HG03558 (cell line): ENCODE results near the gene PORCN.
"Not testable (repeated sequence)": the region's sequence is repeated elsewhere in the genome, so short reads cannot be mapped to it uniquely, and the experiment has no call there.

Source experiments
- ATAC-seq: cut with Tn5 transposase; IDR thresholded peaks from one replicate; pipeline ENCODE4 v1.9.1; 2021; ENCODE audit warnings: moderate number of reproducible peaks; ENCODE audit not compliant: unreplicated experiment; ENCODE audit errors: extremely low read depth

PORCN gene

DNA sequence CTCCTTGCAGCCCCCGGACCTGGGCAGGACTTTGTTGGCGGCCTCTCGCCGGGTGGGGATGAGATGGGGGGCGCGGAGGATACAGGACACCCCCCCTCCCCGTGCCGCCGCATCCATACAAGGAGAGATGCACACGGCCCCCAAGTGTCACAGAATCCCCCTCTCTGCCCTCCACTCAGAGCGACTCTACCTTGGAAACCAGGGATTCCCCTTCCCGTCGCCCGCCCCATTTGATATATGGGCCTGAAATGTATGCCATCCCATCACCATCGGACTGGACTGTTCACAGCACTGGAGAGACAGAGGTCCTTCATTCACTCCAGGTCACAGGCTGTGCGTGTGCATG, 426 bp downstream of the PORCN start:
- no peak for ATAC-seq

DNA sequence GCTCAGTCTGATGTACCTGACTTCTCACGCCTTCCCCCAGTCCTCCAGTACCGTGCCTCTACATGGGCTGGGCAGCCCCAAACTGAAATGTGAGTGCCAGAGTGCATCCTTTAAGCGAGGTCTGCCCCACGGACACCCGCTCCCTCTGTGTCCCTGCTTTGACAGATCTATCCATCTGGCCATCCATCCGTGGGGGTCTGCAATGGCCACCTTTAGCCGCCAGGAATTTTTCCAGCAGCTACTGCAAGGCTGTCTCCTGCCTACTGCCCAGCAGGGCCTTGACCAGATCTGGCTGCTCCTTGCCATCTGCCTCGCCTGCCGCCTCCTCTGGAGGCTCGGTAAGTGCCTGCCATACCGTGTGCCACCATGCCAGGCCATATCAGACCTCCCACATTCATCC, 827 bp downstream of the PORCN start:
- ATAC-seq, result no peak

GRCh38 chrX:48511560-48511959, 2.8 kb downstream of the PORCN start:
- no peak for ATAC-seq

- no peak for ATAC-seq
These were observed 3.7 kb downstream of the PORCN start for GRCh38 chrX:48512371-48512935.

- no peak for ATAC-seq
These were observed 4.9 kb downstream of the PORCN start for GRCh38 chrX:48513670-48514069.

GRCh38 chrX:48514126-48514806, 5.5 kb downstream of the PORCN start:
- ATAC-seq, result no peak

- no peak for ATAC-seq
These were observed 6.2 kb downstream of the PORCN start for GRCh38 chrX:48514868-48515460.

- ATAC-seq, result no peak
These were observed 7.0 kb downstream of the PORCN start for GRCh38 chrX:48515842-48516241.

DNA sequence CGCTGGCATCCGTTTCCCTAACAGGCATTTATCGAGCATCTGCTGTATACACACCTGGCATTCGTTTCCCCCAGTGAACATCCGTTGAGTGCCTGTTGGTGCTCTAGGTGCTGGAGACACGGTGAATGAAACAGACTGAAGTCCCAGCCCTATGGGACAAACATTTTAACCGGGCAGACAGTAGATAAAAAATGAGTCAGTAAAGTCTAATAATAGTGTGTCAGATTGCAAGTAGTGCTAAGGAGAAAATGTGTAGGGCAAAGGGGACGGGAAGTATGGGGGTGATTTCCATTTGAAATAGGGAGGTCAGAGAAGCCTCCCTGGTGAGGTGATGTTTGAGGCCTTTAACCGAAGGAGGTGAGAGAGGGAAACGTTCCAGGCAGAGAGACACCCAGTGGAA, 7.5 kb downstream of the PORCN start:
- ATAC-seq, result no peak

- ATAC-seq, result no peak
These were observed 8.2 kb downstream of the PORCN start for GRCh38 chrX:48516987-48517386.

DNA sequence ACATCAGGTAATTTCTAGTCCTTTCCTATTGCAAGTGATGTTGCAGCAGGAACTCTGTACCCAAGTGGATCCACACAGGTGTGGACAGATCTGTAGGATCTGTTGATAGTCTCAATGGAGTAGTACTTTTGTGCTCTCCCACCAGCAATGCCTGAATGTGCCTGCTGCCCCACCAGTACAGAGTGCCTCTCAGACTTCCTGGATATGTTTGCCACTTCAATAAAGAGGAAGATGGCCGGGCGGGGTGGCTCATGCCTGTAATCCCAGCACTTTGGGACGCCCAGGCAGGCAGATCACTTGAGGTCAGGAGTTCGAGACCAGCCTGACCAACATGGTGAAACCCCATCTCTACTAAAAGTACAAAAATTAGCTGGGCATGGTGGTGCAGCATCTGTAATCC, 10.7 kb downstream of the PORCN start:
- ATAC-seq, result not testable (repeated sequence)

GRCh38 chrX:48520455-48520854, 11.7 kb downstream of the PORCN start:
- no peak for ATAC-seq

DNA sequence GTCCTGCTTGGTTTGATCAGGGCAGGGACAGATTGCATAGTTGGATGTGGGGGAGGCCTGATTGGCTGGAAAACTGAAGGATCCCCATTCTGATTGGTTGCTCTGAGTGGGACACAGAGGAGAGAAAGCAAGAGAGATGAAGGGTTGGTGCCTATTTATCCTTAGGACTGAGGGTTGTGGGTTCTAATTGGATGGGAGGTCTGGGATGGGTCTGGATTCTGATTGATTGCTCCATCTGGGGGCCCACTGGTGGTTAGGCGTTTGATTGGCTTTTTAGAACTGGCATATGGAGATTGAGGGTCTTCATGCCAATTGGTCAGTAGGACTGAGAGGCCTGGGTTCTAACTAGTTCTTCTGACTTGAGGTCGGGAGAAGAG, 12.2 kb downstream of the PORCN start:
- ATAC-seq, result no peak

GRCh38 chrX:48521353-48522243, 12.8 kb downstream of the PORCN start, which contains the start of gene EBP:
Gene EBP, plus strand, starts transcription at chrX:48521808. Its CDS starts 1,964 bp downstream, at chrX:48523772.
- ATAC-seq, result peak; percentile 91

GRCh38 chrX:48522291-48522690, 13.5 kb downstream of the PORCN start:
- no peak for ATAC-seq

DNA sequence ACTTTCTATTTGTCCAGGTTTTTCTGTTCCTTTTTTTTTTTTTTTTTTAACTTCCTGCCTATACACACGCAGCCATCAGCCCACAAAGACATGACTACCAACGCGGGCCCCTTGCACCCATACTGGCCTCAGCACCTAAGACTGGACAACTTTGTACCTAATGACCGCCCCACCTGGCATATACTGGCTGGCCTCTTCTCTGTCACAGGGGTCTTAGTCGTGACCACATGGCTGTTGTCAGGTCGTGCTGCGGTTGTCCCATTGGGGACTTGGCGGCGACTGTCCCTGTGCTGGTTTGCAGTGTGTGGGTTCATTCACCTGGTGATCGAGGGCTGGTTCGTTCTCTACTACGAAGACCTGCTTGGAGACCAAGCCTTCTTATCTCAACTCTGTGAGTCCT, 14.9 kb downstream of the PORCN start:
- no peak for ATAC-seq

- ATAC-seq, result not testable (repeated sequence)
These were observed 17.1 kb downstream of the PORCN start for GRCh38 chrX:48525853-48526252.

- ATAC-seq, result no peak
These were observed 21.9 kb downstream of the PORCN start for GRCh38 chrX:48530736-48531135.

DNA sequence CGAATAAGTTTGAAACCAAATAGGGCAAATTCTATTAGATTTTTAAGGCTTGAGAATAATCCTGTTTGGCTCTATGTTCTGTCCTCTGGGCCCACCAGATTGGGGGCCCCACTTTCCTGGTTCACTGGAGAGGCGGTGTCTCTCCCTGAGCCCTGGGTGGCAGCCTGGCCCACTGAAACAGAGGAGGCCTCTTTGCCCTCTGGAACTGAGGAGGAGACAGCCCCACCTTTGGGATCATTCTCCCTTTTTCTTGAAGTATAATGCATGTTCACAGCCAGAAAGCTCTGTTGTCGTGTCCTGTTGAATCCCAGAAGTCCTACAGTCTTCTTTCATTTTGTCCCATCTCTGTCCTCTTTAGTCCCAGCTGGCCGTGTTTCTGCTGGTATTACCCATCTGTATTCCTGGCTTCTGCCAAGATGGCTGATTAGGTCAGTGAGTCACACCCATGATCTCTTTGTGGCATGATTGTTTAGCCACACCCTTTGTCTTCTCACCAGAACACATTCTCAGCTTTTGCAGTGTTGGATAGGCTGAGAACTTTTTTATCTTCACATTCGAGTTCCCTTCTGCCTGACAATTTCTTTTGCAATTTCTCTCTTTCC, 22.7 kb downstream of the PORCN start:
- no peak for ATAC-seq

- no peak for ATAC-seq
These were observed 23.4 kb downstream of the PORCN start for GRCh38 chrX:48532161-48532560.

DNA sequence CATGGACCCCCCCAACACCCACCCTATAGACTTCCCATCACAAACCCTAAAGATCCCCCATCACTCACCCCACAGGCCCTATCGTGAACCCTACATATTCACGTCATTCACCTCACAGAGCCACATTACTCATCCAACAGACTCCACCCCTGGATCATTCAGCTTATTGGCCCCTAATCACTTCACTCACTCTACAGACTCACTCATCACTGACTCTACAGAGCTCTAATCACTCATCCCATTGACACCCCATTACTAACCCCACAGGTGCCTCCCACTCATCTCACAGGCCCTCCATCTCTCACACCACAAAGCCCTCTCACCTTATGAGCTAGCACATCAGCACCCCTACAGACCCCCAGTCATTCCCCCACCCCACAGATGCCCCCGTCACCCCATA, 24.4 kb downstream of the PORCN start:
- no peak for ATAC-seq
